Glomerular endothelial cell (primary cell): ENCODE results near the gene ZNF619. TPM values are rescaled to one million over a fixed set of nuclear protein-coding genes. Genes with fewer than 3 reads are reported as not detected.

Experiments
- DNase-seq: peaks from one replicate; pipeline ENCODE4 v3.0.0-alpha.2; 2011; ENCODE audit warnings: low read depth, low spot score; ENCODE audit errors: extremely low read depth
- total RNA-seq: library from RNA; depleted of rRNA; stranded (reverse); fragments of >200 nt; gene quantifications from 2 replicates; pipeline ENCODE4 v1.2.3, GENCODE V29; 2015

Gene ZNF619
- total RNA-seq, 1 donor from 2014 or later = 4.4 TPM

GRCh38 chr3:40464339-40465110 lies 12.4 kb upstream of the ZNF619 start:
- no peak for DNase-seq

- no peak for DNase-seq
These were observed 11.9 kb upstream of the ZNF619 start for GRCh38 chr3:40465111-40465407.

- DNase-seq = no peak
These were observed 11.5 kb upstream of the ZNF619 start for GRCh38 chr3:40465456-40465855.

- no peak for DNase-seq
These were observed 8.9 kb upstream of the ZNF619 start for GRCh38 chr3:40468018-40468417.

- DNase-seq = no peak
These were observed 6.2 kb upstream of the ZNF619 start for GRCh38 chr3:40470701-40471100.

GRCh38 chr3:40477666-40478065 lies 744 bp downstream of the ZNF619 start:
- no peak for DNase-seq

- no peak for DNase-seq
These were observed 10.2 kb downstream of the ZNF619 start for GRCh38 chr3:40487172-40487571.

- no peak for DNase-seq
These were observed 14.0 kb downstream of the ZNF619 start for GRCh38 chr3:40490916-40491315.

GRCh38 chr3:40494698-40495097 lies 17.8 kb downstream of the ZNF619 start:
- no peak for DNase-seq

GRCh38 chr3:40497288-40497687 lies 20.4 kb downstream of the ZNF619 start:
- DNase-seq = no peak

GRCh38 chr3:40499952-40500351 lies 23.0 kb downstream of the ZNF619 start:
- no peak for DNase-seq

- DNase-seq = no peak
These were observed 25.1 kb downstream of the ZNF619 start for GRCh38 chr3:40502034-40502433.

- DNase-seq = peak; percentile 99
These were observed 27.9 kb downstream of the ZNF619 start for GRCh38 chr3:40504636-40505430.

GRCh38 chr3:40505599-40506462 lies 28.9 kb downstream of the ZNF619 start, which contains the start of gene ZNF620:
Gene ZNF620, plus strand, starts transcription at chr3:40506039. Its CDS starts 314 bp downstream, at chr3:40506353.
- no peak for DNase-seq

- no peak for DNase-seq
These were observed 34.3 kb downstream of the ZNF619 start for GRCh38 chr3:40511031-40511718.

- DNase-seq = no peak
These were observed 39.3 kb downstream of the ZNF619 start for GRCh38 chr3:40516201-40516600.

GRCh38 chr3:40518067-40518466 lies 41.1 kb downstream of the ZNF619 start:
- DNase-seq = no peak

- DNase-seq = no peak
These were observed 41.9 kb downstream of the ZNF619 start for GRCh38 chr3:40518848-40519247.

- DNase-seq = no peak
These were observed 44.3 kb downstream of the ZNF619 start for GRCh38 chr3:40521254-40521653.

GRCh38 chr3:40523781-40524180 lies 46.9 kb downstream of the ZNF619 start:
- DNase-seq = no peak

GRCh38 chr3:40524222-40524567 lies 47.3 kb downstream of the ZNF619 start:
- no peak for DNase-seq
